Measurements from ENCODE around the gene WDR82. TPM values are rescaled to one million over a fixed set of nuclear protein-coding genes. Genes with fewer than 3 reads are reported as not detected.

The WDR82 gene
- total and polyA plus RNA-seq, 2 of the 4 experiments (the other 2 are of a cell fraction), result 38.1 to 68.1 TPM

- Histone ChIP-seq H3K9me1 (ENCODE audit: insufficient read depth, low read length) (peaks cover 2% of the 10 kb centered on the region), H4K20me1 (ENCODE audit: insufficient read depth, low read length) (no peaks in the 10 kb centered on the region; the same call in none of the 2 replicates), H3K23ac (ENCODE audit: low read depth, low read length) (no peak overlapping the region), H4K8ac (ENCODE audit: low read depth in 2 of 2, low read length in 2 of 2) (no peak overlapping the region), H2BK20ac (ENCODE audit: low read depth, low read length) (no peak overlapping the region), H2AK9ac (replicated peaks; ENCODE audit: low read depth, low read length, poor library complexity) (peak overlapping the region; percentile 35), H3K36me3 (ENCODE audit: control insufficient read depth, insufficient read depth, low read length) (peaks cover 71% of the 10 kb centered on the region), H4K91ac (ENCODE audit: insufficient read depth, low read depth, low read length) (no peak overlapping the region), H3K18ac (ENCODE audit: low read depth, low read length) (no peak overlapping the region), H3K9ac (ENCODE audit: low read depth, low read length) (no peak overlapping the region), H2AFZ (replicated peaks; ENCODE audit: low read length, poor library complexity) (no peak overlapping the region), H3K9me3 (ENCODE audit: control insufficient read depth, insufficient read depth, low read length) (no peaks in the 10 kb centered on the region), H3K4me3 (ENCODE audit: insufficient read depth, low read depth, low read length) (no peak overlapping the region), H3K56ac (ENCODE audit: extremely low read depth, insufficient read depth, low read length) (no peak overlapping the region), H3K4me1 (ENCODE audit: control insufficient read depth, insufficient read depth, low read length) (peaks cover 3% of the 10 kb centered on the region), H3K27me3 (ENCODE audit: control insufficient read depth, insufficient read depth, low read length) (no peaks in the 10 kb centered on the region), H3K27ac (ENCODE audit: insufficient read depth, low read length) (no peak overlapping the region), H4K5ac (ENCODE audit: low read depth, low read length) (no peak overlapping the region), H2BK120ac (ENCODE audit: low read depth, low read length) (no peak overlapping the region), H3K4ac (ENCODE audit: low read depth, low read length) (no peak overlapping the region), H2BK5ac (ENCODE audit: low read depth, low read length, poor library complexity, severe bottlenecking) (no peak overlapping the region), H2AK5ac (ENCODE audit: low read depth, low read length) (no peak overlapping the region), H3K79me1 (ENCODE audit: low read depth in 1 of 2, low read length in 2 of 2) (peaks cover 4 to 13% of the 10 kb centered on the region in 2 experiments; a peak in 1 of 4 replicates), H2BK15ac (ENCODE audit: low read depth, low read length) (no peak overlapping the region), H3K4me2 (ENCODE audit: low read depth, low read length) (no peak overlapping the region), H3K14ac (replicated peaks; ENCODE audit: low read depth, low read length) (no peak overlapping the region)
- WGBS, 2 experiments (ENCODE audit: extremely low coverage in 2 of 2, insufficient read length in 1 of 2), result 90% methylated on average over 4 of the region's 18 CpGs; no CpG with 5 or more reads in 1 of the 2 experiments
- DNase-seq, result no peak
- ChIA-PET CTCF (no interaction called here), POLR2A (ENCODE audit: unreplicated experiment) (no interaction called here)
- dilution Hi-C loops (cut with HindIII; ENCODE audit: low sequenced_read_pairs, unreplicated experiment), result no loop called here
- BruUV-seq (replicated peaks), result no TSS peak
- TF ChIP-seq RFX5 (IDR thresholded peaks at IDR 0.05; ENCODE audit: low read depth, low read length) (no peak), ELK1 (IDR thresholded peaks at IDR 0.05; ENCODE audit: borderline replicate concordance, low read depth, low read length) (no peak), MAFK (IDR thresholded peaks at IDR 0.05; ENCODE audit: low read depth, low read length) (no peak), FOS (IDR thresholded peaks at IDR 0.05; ENCODE audit: low read depth, low read length) (no peak), SMC3 (IDR thresholded peaks at IDR 0.05; ENCODE audit: low read depth, low read length) (no peak), MXI1 (IDR thresholded peaks at IDR 0.05; ENCODE audit: borderline replicate concordance, low read depth, low read length) (no peak), BHLHE40 (IDR thresholded peaks at IDR 0.05; ENCODE audit: low read depth, low read length) (no peak), NFE2L2 (IDR thresholded peaks at IDR 0.05; ENCODE audit: low read depth, low read length) (no peak), RCOR1 (IDR thresholded peaks at IDR 0.05; ENCODE audit: insufficient replicate concordance, low read length) (no peak), CHD1 (IDR thresholded peaks at IDR 0.05; ENCODE audit: low read depth, low read length) (no peak), RAD21 (IDR thresholded peaks at IDR 0.05; ENCODE audit: low read length) (no peak), POLR2A (IDR thresholded peaks at IDR 0.05; ENCODE audit: low read depth, low read length) (no peak), MAZ (IDR thresholded peaks at IDR 0.05; ENCODE audit: borderline replicate concordance, low read depth, low read length) (no peak), CEBPB (IDR thresholded peaks at IDR 0.05; ENCODE audit: low read depth, low read length) (no peak)
- TF ChIP-seq, protein P1, sequence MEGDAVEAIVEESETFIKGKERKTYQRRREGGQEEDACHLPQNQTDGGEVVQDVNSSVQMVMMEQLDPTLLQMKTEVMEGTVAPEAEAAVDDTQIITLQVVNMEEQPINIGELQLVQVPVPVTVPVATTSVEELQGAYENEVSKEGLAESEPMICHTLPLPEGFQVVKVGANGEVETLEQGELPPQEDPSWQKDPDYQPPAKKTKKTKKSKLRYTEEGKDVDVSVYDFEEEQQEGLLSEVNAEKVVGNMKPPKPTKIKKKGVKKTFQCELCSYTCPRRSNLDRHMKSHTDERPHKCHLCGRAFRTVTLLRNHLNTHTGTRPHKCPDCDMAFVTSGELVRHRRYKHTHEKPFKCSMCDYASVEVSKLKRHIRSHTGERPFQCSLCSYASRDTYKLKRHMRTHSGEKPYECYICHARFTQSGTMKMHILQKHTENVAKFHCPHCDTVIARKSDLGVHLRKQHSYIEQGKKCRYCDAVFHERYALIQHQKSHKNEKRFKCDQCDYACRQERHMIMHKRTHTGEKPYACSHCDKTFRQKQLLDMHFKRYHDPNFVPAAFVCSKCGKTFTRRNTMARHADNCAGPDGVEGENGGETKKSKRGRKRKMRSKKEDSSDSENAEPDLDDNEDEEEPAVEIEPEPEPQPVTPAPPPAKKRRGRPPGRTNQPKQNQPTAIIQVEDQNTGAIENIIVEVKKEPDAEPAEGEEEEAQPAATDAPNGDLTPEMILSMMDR (conservative IDR thresholded peaks at IDR 0.05; ENCODE audit: low read depth, low read length), result no peak
- TF ChIP-seq, protein P2, sequence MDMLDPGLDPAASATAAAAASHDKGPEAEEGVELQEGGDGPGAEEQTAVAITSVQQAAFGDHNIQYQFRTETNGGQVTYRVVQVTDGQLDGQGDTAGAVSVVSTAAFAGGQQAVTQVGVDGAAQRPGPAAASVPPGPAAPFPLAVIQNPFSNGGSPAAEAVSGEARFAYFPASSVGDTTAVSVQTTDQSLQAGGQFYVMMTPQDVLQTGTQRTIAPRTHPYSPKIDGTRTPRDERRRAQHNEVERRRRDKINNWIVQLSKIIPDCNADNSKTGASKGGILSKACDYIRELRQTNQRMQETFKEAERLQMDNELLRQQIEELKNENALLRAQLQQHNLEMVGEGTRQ (IDR thresholded peaks at IDR 0.05; ENCODE audit: low read depth, low read length), result no peak
- ATAC-seq (ENCODE audit: low read depth), result no peak
- intact Hi-C loops (cut with micrococcal nuclease), result no loop called here
- in situ Hi-C loops (cut with MboI; ENCODE audit: low sequenced_read_pairs), result no loop called here
These were observed 67.1 kb downstream of the WDR82 start for GRCh38 chr3:52211268-52211891.

All from IMR-90 (cell line).